ENCODE results near the gene KHDC1L. TPM values are rescaled to one million over a fixed set of nuclear protein-coding genes. Genes with fewer than 3 reads are reported as not detected.
"Not testable (repeated sequence)": the region's sequence is repeated elsewhere in the genome, so short reads cannot be mapped to it uniquely, and the experiment has no call there.

Gene KHDC1L
- total RNA-seq, 1 experiment from 2014 or later = not detected

DNA sequence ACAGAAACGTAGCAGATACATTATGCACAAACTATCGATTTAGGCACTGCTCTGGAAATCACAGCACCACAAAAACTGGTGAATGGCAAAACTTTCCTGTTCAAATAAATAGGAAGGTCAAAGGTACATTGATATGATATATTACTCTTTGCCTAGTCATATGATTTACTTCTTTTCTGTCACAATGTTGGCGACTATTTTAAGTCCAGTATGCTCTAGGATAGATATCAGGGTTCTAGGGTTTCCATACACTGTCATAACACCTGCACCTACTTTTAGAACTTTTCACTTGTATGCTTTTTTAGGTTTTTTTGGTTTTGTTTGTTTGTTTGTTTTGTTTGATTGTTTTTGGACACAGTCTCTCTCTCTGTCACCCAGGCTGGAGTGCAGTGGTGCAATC, 25.0 kb downstream of the KHDC1L start:
- Mint-ChIP-seq H3K27ac (ENCODE audit: low read depth, unreplicated experiment) (no peak overlapping the region), H3K27me3 (ENCODE audit: insufficient read depth, unreplicated experiment) (no peaks in the 10 kb centered on the region), H3K36me3 (ENCODE audit: insufficient read depth, unreplicated experiment) (no peaks in the 10 kb centered on the region), H3K4me1 (ENCODE audit: insufficient read depth, unreplicated experiment) (peaks cover 6% of the 10 kb centered on the region), H3K4me3 (ENCODE audit: unreplicated experiment) (no peak overlapping the region), H3K9me3 (ENCODE audit: unreplicated experiment) (no peaks in the 10 kb centered on the region)
- POLR2A ChIA-PET = no interaction called here
- no TSS peak for BruUV-seq (replicated peaks)
- no peak for DNase-seq (ENCODE audit: unreplicated experiment)
- no peak for TF ChIP-seq CTCF (IDR thresholded peaks at IDR 0.05; ENCODE audit: unreplicated experiment)
- CTCF ChIA-PET = interaction anchor here (1.3 kb wide), 1 partner anchor 14 kb away, joined by 3 read pairs; no protein-coding TSS in a partner anchor
- intact Hi-C loops (cut with micrococcal nuclease) = no loop called here

DNA sequence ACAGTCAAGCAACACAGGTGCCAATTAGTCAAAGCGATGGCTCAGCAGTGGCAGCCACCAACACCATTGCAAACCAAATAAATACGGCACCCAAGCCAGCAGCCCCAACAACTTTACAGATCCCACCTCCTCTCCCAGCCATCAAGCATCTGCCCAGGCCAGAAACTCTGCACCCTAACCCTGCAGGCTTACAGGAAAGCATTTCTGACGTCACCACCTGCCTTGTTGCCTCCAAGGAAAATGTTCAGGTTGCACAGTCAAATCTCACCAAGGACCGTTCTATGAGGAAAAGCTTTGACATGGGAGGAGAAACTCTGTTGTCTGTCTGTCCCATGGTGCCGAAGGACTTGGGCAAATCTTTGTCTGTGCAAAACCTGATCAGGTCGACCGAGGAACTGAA, 30.6 kb downstream of the KHDC1L start:
- Mint-ChIP-seq H3K36me3 (ENCODE audit: insufficient read depth, unreplicated experiment) (no peaks in the 10 kb centered on the region), H3K27me3 (ENCODE audit: insufficient read depth, unreplicated experiment) (no peaks in the 10 kb centered on the region), H3K9me3 (ENCODE audit: unreplicated experiment) (no peaks in the 10 kb centered on the region), H3K4me3 (ENCODE audit: unreplicated experiment) (no peak overlapping the region), H3K27ac (ENCODE audit: low read depth, unreplicated experiment) (no peak overlapping the region), H3K4me1 (ENCODE audit: insufficient read depth, unreplicated experiment) (no peaks in the 10 kb centered on the region)
- TF ChIP-seq CTCF (IDR thresholded peaks at IDR 0.05; ENCODE audit: unreplicated experiment) = no peak
- ChIA-PET POLR2A (no interaction called here), CTCF (interaction anchor here (1.4 kb wide), 1 partner anchor 578 kb away, joined by 5 read pairs; no protein-coding TSS in a partner anchor)
- DNase-seq (ENCODE audit: unreplicated experiment) = no peak
- intact Hi-C loops (cut with micrococcal nuclease) = no loop called here
- BruUV-seq (replicated peaks) = no TSS peak

DNA sequence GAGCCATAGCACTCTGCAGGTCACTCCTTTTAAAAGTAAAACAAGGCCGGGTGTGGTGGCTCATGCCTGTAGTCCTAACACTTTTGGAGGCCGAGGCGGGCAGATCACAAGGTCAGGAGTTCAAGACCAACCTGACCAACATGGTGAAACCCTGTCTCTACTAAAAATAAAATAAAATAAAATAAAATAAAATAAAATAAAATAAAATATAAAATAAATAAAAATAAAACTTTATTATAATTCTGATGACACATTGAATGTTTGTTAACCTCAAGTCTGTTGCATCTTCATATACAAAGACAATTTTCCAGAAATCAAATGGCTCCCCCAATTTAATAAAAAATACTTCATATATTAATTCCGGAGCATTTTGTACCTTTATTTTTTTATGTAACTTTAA, 32.0 kb downstream of the KHDC1L start:
- intact Hi-C loops (cut with micrococcal nuclease); H3K27ac Mint-ChIP-seq (ENCODE audit: low read depth, unreplicated experiment); H3K36me3 Mint-ChIP-seq (ENCODE audit: insufficient read depth, unreplicated experiment); DNase-seq (ENCODE audit: unreplicated experiment); H3K4me3 Mint-ChIP-seq (ENCODE audit: unreplicated experiment); CTCF ChIA-PET; H3K27me3 Mint-ChIP-seq (ENCODE audit: insufficient read depth, unreplicated experiment); H3K4me1 Mint-ChIP-seq (ENCODE audit: insufficient read depth, unreplicated experiment); H3K9me3 Mint-ChIP-seq (ENCODE audit: unreplicated experiment); BruUV-seq (replicated peaks); POLR2A ChIA-PET: not testable (repeated sequence)

GRCh38 chr6:73182021-73182607, 43.2 kb downstream of the KHDC1L start:
- intact Hi-C loops (cut with micrococcal nuclease) = loop anchor here (5.0 to 10.0 kb wide), 2 partner anchors 600 to 1647 kb away; no protein-coding TSS in a partner anchor
- no TSS peak for BruUV-seq (replicated peaks)
- Mint-ChIP-seq H3K27me3 (ENCODE audit: insufficient read depth, unreplicated experiment) (no peaks in the 10 kb centered on the region), H3K9me3 (ENCODE audit: unreplicated experiment) (no peaks in the 10 kb centered on the region), H3K4me3 (ENCODE audit: unreplicated experiment) (no peak overlapping the region), H3K4me1 (ENCODE audit: insufficient read depth, unreplicated experiment) (no peaks in the 10 kb centered on the region), H3K27ac (ENCODE audit: low read depth, unreplicated experiment) (no peak overlapping the region), H3K36me3 (ENCODE audit: insufficient read depth, unreplicated experiment) (no peaks in the 10 kb centered on the region)
- no peak for TF ChIP-seq CTCF (IDR thresholded peaks at IDR 0.05; ENCODE audit: unreplicated experiment)
- ChIA-PET POLR2A (no interaction called here), CTCF (interaction anchor here (0.5 to 4.6 kb wide), 17 partner anchors 13 to 773 kb away, joined by 3 to 68 read pairs (median 3); no protein-coding TSS in a partner anchor)
- no peak for DNase-seq (ENCODE audit: unreplicated experiment)
